ENCODE results near the gene REPS2.

DNA sequence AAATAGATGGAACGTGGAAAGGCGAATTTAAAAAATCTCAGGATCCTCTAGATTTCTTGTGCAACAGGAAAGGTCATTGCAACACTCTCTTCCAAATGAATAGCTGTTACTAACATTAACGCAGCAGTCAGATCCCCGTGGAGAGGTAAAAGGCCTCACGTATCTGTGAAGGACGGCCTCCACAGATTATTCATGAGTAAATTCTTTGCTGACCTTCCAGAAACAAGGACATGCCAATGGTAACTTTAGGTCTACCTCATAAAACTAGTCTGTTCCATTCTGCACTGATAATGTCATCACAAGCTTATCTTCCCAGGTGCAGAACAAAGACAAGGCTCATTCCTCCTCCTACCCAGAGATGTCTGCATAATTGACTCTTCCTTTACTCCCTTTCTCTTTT is 16.1 kb upstream of the REPS2 start:
- TF ChIP-seq POLR2A (IDR thresholded peaks at IDR 0.05; ENCODE audit: low read depth, low read length) (no peak), POLR2AphosphoS5 (IDR thresholded peaks at IDR 0.05; ENCODE audit: low read depth, low read length) (no peak), SPI1 (IDR thresholded peaks at IDR 0.05; ENCODE audit: low read depth, low read length) (no peak), TAF1 (IDR thresholded peaks at IDR 0.05; ENCODE audit: low read depth, low read length) (no peak)

All from GM12891 (cell line).